GM13976 (cell line): ENCODE results near the gene NPHP1.
"Not testable (repeated sequence)": the region's sequence is repeated elsewhere in the genome, so short reads cannot be mapped to it uniquely, and the experiment has no call there.

Source experiments
- DNase-seq: peaks from one replicate; pipeline ENCODE4 v3.0.0; 2012; ENCODE audit warnings: low spot score
- in situ Hi-C: fragments of 300-500 bp; cut with MboI; formaldehyde crosslinking; loops from one replicate; pipeline ENCODE4 v1.12.0; 2022; ENCODE audit warnings: low sequenced_read_pairs, mixed read lengths, inconsistent platforms; ENCODE audit not compliant: unreplicated experiment
- TF ChIP-seq, protein P1 (sequence below): IDR thresholded peaks from 2 replicates; pipeline ENCODE4 v1.5.1; 2012; ENCODE audit warnings: borderline replicate concordance, mild to moderate bottlenecking; ENCODE audit not compliant: insufficient read depth; ENCODE audit errors: extremely low read depth, missing control alignments, control extremely low read depth

The NPHP1 gene

DNA sequence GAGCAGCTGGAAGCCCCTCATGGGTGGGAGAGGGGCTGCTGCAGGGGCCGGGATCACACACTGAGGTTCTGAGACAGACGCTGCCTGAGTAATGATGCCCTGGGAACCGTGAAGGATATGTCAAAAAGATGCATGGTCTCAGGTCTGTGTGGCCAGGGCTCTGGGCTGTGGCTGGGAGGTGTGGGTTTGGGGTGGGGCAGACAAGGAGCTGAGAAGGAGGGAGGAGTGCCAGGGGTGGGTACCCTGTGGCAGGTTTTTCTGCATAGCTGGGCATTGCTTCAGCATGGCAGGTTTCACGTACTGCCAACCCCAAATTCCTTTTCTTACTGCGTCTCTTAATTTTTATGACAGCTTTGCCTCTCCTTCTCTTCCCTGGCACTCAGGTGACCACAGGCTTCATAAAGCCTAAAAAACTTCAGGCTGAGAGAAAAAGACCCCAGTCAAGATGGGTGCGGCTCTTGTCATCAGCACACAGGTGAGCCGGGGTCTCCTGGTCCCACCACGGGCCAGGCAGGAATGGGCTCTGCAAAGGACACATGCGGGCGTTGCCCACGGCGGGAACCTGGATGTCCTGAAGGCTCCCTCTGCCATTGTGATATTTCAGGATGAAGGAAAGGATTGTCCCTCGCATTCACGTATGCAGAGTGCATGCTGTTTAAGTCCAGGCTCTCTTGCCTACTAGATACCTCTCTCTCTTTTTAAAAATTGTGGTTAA lies 107.2 kb downstream of the NPHP1 start:
- in situ Hi-C loops = no loop called here
- DNase-seq = no peak
- TF ChIP-seq, protein P1, sequence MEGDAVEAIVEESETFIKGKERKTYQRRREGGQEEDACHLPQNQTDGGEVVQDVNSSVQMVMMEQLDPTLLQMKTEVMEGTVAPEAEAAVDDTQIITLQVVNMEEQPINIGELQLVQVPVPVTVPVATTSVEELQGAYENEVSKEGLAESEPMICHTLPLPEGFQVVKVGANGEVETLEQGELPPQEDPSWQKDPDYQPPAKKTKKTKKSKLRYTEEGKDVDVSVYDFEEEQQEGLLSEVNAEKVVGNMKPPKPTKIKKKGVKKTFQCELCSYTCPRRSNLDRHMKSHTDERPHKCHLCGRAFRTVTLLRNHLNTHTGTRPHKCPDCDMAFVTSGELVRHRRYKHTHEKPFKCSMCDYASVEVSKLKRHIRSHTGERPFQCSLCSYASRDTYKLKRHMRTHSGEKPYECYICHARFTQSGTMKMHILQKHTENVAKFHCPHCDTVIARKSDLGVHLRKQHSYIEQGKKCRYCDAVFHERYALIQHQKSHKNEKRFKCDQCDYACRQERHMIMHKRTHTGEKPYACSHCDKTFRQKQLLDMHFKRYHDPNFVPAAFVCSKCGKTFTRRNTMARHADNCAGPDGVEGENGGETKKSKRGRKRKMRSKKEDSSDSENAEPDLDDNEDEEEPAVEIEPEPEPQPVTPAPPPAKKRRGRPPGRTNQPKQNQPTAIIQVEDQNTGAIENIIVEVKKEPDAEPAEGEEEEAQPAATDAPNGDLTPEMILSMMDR = no peak

DNA sequence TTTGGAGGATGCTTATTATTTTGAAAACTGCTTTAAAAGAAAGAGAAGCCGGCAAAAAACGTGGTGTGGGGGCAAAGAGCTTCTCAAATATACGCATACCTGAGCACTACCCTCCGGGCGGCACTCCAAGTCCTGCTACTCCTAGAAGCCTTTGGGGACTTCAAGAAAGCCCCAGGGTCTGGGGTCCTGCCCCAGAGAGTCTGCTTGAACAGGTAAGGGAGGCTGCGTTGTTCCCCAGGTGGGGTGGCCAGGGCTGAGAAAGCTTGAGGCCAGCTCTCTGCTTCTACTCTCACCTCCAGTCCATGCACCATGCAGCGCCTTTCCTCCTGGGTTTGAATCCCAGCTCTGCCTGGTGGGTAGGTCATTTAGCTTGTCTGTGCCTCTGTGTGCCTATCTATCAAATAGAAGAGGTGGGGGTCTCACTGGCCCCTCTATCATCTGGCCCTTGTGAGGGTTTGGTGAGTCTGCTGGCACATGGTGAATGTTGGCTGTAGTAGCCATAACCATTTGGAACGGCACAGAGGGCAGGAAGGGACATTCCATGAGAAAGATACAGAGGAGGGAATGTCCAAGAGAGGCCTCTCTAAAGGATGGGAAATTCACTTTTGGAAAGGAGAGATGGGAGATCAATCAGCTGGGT lies 108.7 kb downstream of the NPHP1 start:
- no peak for DNase-seq
- TF ChIP-seq, protein P1 = no peak
- in situ Hi-C loops = no loop called here

DNA sequence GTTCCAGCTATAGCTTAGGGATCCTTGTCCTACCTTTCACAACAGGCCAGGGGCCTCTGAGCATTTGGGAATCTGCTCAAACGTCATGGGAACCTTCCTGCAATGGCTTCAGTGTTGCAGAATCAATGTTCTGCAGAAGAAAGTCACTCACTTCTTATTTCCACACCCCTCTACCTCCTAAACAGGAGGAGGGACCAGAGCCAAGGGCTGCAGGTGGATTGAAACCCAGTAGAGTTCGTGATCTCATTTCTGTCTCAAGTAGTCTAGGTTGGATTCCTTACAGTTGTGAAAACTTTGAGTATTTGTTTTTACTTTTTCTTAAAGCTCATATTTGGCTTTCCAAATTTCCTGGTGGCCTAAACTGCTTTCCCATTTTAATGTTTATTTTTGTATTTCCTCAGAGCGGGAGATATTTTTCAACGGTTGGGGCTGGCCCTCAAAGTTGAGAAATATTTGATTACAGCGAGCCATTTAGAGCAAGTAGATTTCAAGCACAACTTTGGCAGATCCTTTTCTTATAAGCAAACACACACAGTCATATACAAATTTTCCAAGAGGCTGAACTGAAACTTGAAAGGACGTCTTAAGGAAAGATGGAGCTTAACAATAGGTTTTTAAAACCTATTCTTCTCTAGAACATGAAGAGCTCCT lies 109.8 kb downstream of the NPHP1 start:
- DNase-seq, in situ Hi-C loops: not testable (repeated sequence)

DNA sequence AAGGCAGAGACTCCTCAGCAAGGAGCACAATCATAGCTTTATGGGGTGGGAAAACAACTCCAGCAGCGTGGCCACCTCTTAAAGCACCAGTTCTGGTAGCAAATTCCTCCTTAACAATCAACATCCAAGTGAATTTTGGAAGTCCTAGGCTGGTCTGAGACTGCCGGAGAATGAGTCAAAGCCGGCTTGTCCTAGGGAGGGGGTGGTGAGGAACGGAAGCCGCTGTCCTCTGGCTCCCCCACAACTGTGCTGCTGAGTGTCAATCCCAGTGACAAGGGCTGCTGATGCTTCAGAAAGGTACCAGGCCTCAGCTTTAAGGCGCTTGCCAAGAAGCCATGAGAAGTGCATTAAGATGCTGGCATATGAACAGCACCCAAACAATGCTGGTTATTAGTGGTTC lies 110.9 kb downstream of the NPHP1 start:
- in situ Hi-C loops = not testable (repeated sequence)

DNA sequence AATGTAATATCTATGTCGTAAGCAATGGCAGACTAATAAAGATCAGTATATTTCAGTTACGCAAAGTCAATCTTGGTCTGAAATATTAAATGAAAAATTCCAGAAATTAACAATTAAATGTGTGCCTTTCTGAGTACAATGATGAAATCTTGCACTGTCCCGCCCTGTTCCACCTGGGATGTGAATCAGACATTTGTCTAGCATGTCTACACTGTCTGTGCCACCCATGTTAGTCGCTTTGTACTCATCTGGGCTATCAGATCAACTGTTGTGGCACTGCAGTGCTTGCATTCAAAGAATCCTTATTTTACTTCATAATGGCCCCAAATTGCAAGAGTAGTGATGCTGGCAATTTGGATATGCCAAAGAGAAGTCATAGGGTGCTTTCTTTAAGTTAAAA lies 114.6 kb downstream of the NPHP1 start:
- not testable (repeated sequence) for DNase-seq

More for the DNA sequence above, 110.9 kb downstream of the NPHP1 start:
- DNase-seq = not testable (repeated sequence)

DNA sequence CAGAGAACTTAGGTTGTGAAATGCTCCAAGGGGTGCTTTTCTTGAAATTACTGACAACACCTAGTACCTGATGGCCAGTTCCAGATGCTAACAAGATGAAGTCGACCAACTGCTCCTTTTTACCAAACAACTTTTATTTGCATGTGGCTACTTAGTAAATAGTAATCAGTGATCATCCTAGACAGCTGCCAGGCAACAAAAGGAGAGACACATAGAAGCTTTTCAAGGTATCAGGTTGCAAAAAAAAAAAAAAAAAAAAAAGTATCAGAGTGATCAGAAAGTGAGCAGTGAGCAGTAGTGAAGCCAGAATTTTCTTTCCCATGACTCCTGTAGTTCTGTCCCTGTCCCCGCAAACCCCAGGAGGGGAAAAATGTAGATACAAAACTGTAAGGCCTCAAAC lies 121.1 kb downstream of the NPHP1 start:
- DNase-seq, in situ Hi-C loops: not testable (repeated sequence)

More for the DNA sequence above, 114.6 kb downstream of the NPHP1 start:
- in situ Hi-C loops = not testable (repeated sequence)

DNA sequence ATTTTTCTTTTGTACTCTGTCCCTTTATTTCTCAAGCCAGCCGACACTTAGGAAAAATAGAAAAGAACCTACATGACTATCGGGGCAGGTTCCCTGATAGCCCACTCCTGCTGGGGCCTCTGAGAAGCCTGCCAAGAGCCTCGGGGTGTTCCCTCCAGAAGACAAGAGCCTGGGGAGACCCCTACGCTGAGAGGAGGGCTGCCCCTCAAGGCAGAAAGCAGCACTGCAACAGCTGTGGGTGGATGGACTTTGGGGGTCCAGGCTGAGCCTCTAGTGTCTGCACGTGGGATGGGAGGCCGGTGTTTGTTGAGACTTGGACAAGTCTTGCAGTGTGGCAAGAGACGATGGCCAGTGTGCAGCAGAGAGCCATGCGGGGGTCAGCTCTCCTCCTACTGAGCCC lies 121.7 kb downstream of the NPHP1 start:
- DNase-seq, in situ Hi-C loops: not testable (repeated sequence)

DNA sequence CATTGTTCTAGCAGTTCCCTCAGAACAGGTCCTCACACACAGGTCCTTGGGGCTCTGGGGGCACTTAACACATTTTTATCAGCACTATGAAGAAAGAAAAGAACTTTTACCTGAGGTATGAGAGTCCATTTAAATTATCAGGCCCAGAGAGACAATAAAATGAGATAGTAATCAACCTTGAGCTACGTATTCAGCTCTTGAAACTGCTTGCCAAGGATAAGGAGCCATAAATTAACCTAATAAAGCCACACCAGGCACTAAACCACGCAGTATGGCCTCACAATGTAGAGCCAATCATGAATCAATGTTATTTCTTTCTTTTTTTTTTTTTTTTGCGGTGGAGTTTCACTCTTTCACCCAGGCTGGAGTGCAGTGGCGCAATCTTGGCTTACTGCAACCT lies 126.7 kb downstream of the NPHP1 start:
- in situ Hi-C loops, DNase-seq: not testable (repeated sequence)

DNA sequence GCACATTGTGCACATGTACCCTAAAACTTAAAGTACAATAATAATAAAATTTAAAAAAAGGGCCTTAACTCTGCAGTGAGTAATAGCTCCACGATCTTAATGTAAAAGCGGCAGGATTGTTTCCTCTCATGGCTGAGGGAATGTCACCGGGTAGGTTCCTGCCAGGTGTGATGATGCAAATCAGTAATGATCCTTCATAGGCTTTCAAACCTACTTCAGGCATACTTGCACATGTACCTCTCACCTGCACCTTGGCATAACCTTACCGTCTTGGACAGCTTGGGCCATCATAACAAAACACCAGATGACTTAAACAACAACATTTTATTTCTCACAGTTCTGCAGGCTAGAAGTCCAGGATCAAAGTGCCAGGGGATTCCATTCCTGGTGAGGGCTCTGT lies 128.9 kb downstream of the NPHP1 start:
- in situ Hi-C loops, DNase-seq: not testable (repeated sequence)
